Measurements from ENCODE around the gene RNU1-3. TPM values are rescaled to one million over a fixed set of nuclear protein-coding genes. Genes with fewer than 3 reads are reported as not detected.

The RNU1-3 gene
- total and polyA plus RNA-seq, 2 of the 13 experiments (the other 11 are each of a cell fraction or from before 2014, with no cell fraction given): under 0.01 to 11,018 TPM

DNA sequence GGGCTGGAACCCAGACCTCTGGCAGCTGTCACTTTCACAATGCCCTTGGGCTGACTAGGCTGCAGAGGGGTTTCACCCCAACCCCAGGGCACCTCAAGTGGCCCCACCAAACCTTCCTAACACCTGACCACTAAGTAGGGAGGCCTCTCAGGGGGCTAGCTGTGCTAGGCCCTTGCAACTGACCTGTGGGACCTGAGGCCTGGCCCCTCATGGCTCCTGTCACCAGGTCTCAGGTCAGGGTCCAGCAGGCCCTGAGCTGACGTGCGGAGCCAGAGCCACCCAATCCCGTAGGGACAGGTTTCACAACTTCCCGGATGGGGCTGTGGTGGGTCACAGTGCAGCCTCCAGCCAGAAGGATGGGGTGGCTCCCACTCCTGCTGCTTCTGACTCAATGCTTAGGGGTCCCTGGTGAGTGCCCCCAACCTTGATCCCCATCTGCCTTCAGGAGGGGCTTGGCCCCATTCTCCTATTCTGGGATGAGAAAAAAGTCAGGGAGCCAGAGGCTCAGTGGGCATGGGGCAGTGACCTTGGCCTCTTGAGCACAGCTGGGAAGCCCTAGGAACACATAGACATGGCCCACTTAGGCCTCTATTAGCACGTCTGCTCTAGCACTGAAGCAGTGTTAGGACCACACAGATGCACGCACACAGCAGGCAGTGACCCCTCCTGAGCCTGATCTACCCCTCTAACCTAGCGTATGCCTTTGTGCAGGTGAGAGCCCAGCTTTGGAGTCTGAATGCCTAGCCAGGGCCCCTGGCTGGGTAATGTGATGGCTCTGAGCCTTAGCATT, 21.3 kb downstream of the RNU1-3 start (continued):
- peak; percentile 95 for TF ChIP-seq ZNF788 (CRISPR knock-in tag; IDR thresholded peaks at IDR 0.05; ENCODE audit: borderline replicate concordance)
- TF ChIP-seq KDM1A (CRISPR knock-in tag; IDR thresholded peaks at IDR 0.05): peak; percentile 83; the same call in 1 of the 2 replicates
- TF ChIP-seq ZIK1 (CRISPR knock-in tag; IDR thresholded peaks at IDR 0.05; ENCODE audit: borderline replicate concordance, low read depth): 0 out of 2 replicates have a peak, but pooled peaks have one; percentile 64
- peak; percentile 96 for TF ChIP-seq ZNF264 (CRISPR knock-in tag; IDR thresholded peaks at IDR 0.05)
- TF ChIP-seq IRX3 (CRISPR knock-in tag; IDR thresholded peaks at IDR 0.05; ENCODE audit: borderline replicate concordance, low read depth): peak; percentile 89
- TF ChIP-seq ZNF776 (CRISPR knock-in tag; IDR thresholded peaks at IDR 0.05): peak; percentile 23; the same call in 1 of the 2 replicates
- TF ChIP-seq ZNF33B (CRISPR knock-in tag; IDR thresholded peaks at IDR 0.05): 0 out of 2 replicates have a peak, but pooled peaks have one; percentile 43
- peak; percentile 97 for TF ChIP-seq TGIF2 (CRISPR knock-in tag; IDR thresholded peaks at IDR 0.05)
- TF ChIP-seq HOXD1 (CRISPR knock-in tag; IDR thresholded peaks at IDR 0.05): peak; percentile 79
- peak; percentile 97 for TF ChIP-seq ZBED4 (CRISPR knock-in tag; IDR thresholded peaks at IDR 0.05; ENCODE audit: borderline replicate concordance)
- peak; percentile 84; the same call in 1 of the 2 replicates for TF ChIP-seq GLI4 (CRISPR knock-in tag; IDR thresholded peaks at IDR 0.05; ENCODE audit: borderline replicate concordance)
- peak; percentile 99 for TF ChIP-seq BRD4 (CRISPR knock-in tag; IDR thresholded peaks at IDR 0.05)
- TF ChIP-seq ZNF572 (CRISPR knock-in tag; IDR thresholded peaks at IDR 0.05): peak; percentile 16; the same call in 1 of the 2 replicates
- TF ChIP-seq, protein P1, sequence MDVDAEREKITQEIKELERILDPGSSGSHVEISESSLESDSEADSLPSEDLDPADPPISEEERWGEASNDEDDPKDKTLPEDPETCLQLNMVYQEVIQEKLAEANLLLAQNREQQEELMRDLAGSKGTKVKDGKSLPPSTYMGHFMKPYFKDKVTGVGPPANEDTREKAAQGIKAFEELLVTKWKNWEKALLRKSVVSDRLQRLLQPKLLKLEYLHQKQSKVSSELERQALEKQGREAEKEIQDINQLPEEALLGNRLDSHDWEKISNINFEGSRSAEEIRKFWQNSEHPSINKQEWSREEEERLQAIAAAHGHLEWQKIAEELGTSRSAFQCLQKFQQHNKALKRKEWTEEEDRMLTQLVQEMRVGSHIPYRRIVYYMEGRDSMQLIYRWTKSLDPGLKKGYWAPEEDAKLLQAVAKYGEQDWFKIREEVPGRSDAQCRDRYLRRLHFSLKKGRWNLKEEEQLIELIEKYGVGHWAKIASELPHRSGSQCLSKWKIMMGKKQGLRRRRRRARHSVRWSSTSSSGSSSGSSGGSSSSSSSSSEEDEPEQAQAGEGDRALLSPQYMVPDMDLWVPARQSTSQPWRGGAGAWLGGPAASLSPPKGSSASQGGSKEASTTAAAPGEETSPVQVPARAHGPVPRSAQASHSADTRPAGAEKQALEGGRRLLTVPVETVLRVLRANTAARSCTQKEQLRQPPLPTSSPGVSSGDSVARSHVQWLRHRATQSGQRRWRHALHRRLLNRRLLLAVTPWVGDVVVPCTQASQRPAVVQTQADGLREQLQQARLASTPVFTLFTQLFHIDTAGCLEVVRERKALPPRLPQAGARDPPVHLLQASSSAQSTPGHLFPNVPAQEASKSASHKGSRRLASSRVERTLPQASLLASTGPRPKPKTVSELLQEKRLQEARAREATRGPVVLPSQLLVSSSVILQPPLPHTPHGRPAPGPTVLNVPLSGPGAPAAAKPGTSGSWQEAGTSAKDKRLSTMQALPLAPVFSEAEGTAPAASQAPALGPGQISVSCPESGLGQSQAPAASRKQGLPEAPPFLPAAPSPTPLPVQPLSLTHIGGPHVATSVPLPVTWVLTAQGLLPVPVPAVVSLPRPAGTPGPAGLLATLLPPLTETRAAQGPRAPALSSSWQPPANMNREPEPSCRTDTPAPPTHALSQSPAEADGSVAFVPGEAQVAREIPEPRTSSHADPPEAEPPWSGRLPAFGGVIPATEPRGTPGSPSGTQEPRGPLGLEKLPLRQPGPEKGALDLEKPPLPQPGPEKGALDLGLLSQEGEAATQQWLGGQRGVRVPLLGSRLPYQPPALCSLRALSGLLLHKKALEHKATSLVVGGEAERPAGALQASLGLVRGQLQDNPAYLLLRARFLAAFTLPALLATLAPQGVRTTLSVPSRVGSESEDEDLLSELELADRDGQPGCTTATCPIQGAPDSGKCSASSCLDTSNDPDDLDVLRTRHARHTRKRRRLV (CRISPR knock-in tag; IDR thresholded peaks at IDR 0.05): peak; percentile 96
- peak; percentile 48 for TF ChIP-seq PBX2 (CRISPR knock-in tag; IDR thresholded peaks at IDR 0.05)
- 0 out of 2 replicates have a peak, but pooled peaks have one; percentile 27 for TF ChIP-seq HCFC1 (IDR thresholded peaks at IDR 0.05; ENCODE audit: low read depth, low read length)
- peak; percentile 91; the same call in 1 of the 2 replicates for TF ChIP-seq MZF1 (CRISPR knock-in tag; IDR thresholded peaks at IDR 0.05; ENCODE audit: borderline replicate concordance)
- peak; percentile 63; the same call in 1 of the 2 replicates for TF ChIP-seq ZBTB21 (CRISPR knock-in tag; IDR thresholded peaks at IDR 0.05)
- TF ChIP-seq ZBTB7B (CRISPR knock-in tag; IDR thresholded peaks at IDR 0.05): peak; percentile 99

All from HepG2 (cell line).